ENCODE data around the gene CFAP299.

DNA sequence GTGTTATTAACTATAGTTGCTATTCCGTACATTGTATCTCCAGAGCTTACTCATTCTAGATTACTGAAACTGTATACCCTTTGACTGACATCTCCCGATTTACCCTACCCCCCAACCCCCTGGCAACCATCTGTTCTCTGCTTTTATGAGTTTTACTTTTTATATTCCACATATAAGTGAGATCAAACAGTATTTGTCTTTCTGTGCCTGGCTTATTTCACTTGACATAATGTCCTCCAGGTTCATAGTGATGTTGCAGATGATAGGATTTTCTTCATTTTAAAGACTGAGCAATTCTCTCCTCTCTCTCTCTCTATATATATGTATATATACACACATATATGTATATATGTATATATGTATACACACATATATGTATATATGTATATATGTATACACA, 54.6 kb downstream of the CFAP299 start:
- TF ChIP-seq, protein P1, sequence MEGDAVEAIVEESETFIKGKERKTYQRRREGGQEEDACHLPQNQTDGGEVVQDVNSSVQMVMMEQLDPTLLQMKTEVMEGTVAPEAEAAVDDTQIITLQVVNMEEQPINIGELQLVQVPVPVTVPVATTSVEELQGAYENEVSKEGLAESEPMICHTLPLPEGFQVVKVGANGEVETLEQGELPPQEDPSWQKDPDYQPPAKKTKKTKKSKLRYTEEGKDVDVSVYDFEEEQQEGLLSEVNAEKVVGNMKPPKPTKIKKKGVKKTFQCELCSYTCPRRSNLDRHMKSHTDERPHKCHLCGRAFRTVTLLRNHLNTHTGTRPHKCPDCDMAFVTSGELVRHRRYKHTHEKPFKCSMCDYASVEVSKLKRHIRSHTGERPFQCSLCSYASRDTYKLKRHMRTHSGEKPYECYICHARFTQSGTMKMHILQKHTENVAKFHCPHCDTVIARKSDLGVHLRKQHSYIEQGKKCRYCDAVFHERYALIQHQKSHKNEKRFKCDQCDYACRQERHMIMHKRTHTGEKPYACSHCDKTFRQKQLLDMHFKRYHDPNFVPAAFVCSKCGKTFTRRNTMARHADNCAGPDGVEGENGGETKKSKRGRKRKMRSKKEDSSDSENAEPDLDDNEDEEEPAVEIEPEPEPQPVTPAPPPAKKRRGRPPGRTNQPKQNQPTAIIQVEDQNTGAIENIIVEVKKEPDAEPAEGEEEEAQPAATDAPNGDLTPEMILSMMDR (IDR thresholded peaks at IDR 0.05), result no peak
- TF ChIP-seq POLR2A (IDR thresholded peaks at IDR 0.05), result no peak

Measured in Peyer's patch (tissue), 4 donors.